ENCODE measurements around the gene NPB.

NPB gene

DNA sequence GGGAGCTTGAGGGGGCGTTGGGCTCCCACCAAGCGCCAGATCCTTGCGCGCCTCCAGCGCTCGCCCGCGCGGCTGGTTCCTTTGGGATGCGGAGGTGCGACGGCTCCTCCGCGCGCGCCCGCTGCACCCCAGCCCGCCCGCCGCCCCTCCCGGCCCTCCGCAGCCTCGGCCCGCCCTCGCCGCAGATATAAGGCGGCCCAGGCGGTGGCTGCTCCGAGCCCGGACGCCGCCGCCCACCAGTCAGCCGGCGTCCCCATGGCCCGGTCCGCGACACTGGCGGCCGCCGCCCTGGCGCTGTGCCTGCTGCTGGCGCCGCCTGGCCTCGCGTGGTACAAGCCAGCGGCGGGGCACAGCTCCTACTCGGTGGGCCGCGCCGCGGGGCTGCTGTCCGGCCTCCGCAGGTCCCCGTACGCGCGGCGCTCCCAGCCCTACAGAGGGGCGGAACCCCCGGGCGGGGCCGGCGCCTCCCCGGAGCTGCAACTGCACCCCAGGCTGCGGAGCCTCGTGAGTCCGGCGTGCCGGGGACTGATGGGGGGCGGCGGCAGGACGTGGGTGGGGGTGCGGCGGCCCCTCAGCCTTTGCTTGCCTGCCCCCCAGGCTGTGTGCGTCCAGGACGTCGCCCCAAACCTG, at the start of gene NPB:
Gene NPB, plus strand, starts transcription at position 216 of the 630 bp plus-strand sequence. Its CDS starts 40 bp downstream, at position 256.
- no peak for DNase-seq

DNA sequence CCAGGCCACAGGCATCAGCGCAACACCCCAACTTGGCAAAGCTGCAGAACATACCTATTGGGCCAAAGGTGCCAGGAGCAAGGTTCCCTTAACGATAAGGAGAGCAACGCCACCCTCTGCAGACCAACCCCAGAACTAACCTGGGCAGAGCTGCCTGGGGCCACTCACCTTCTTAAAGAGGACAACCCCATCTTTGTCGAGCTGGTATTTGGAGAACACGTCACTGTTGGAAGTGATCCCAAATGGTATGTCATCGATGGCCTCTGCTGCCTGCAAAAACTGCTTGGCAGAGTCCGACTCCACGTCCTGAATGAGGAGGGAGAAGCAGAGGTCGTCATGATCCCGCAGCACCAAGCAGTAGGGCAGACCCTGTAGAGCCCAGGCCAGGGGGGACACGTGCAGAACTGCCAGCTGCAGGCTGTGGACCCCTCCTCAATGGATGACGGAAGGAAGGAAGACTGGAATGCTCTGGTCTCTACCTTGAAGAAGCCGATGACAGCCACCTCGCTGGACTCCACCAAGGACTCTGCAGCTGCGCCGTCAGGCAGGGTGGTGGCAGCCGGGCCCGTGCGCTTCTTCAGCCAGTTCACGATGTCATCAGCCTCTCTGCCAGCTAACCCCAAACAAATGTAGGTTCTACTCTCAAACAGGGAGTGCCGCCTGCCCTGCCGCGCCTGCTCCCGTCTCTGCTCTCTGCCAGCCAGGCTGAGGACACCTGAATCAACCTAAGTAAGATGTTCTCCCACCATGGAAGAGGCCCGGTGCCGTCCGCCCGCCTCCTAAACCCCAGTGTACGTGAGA, 46.9 kb upstream of the NPB start:
- DNase-seq, result no peak

DNA sequence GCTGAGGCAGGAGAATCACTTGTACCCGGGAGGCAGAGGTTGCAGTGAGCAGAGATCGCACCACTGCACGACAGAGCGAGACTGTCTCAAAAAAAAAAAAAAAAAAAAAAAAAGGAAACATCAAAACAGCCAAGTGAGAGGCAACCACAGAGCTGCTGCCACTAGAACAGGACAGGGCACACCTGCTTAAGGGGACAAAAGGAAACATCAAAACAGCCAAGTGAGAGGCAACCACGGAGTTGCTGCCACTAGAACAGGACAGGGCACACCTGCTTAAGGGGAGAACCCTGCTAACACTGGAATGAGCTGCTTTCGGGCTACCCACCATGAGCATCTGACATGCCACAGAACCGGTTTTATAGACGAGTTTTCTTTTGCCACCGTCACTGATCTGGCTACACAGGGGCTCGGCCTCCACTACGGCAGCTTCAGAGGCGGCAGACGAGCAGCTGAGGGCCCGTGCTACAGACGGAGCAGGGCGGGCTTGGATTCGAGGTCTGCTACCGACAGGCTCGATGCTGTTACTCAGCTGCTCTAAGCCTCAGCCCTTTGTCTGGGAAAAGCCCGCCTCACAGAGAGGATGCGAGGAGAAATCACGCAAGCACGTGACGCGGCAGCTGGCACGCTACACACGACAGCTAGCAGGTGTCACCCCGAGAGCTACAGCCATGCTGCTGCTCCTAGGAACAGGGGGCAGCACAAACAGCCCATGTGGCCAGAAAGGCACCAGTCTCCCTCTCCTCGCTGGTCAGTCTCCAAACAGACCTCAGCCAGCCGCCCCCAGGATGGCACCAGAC, 43.7 kb upstream of the NPB start:
- no peak for DNase-seq

DNA sequence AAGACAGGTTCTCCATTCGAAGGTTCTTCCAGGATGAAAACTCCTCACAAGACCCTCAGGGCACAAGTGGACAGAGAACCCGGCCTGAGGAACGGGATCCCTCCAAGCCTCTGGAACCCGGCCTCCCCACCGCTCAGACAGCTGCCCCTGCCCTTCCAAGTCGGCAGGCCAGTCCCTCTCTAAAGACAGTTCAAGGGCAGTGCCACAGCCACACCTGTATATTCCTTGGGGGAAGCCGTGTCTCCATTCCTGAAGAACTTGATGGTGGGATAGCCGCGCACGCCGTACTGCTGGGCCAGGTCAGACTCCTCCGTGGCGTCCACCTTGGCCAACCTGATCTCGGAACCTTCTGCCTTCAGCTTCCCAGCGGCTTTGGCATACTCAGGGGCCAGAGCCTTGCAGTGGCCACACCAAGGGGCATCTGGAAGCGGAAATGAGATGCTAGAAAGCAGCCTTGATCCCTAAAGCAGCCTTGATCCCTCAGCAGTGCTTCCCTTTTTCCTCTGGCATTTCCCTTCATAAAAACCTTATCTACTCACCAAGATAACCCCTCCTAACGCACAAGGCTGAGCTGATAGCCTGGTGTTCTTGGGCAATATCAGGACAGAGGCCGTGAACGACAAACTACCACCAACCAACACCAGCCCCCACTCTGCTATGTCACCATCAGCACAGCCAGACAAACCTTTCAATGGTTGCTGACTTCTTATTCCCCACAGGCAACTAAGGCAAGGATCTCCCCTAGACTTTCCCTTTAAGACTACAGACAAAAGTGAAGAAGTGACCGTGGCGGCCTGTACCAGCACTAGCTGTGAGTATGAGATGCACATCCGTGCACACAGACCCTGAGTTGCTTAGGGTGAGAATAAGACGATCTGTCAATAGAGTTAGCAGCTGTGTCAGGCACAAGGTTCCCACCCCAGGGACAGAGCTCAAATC, 42.8 kb upstream of the NPB start:
- DNase-seq, result no peak

DNA sequence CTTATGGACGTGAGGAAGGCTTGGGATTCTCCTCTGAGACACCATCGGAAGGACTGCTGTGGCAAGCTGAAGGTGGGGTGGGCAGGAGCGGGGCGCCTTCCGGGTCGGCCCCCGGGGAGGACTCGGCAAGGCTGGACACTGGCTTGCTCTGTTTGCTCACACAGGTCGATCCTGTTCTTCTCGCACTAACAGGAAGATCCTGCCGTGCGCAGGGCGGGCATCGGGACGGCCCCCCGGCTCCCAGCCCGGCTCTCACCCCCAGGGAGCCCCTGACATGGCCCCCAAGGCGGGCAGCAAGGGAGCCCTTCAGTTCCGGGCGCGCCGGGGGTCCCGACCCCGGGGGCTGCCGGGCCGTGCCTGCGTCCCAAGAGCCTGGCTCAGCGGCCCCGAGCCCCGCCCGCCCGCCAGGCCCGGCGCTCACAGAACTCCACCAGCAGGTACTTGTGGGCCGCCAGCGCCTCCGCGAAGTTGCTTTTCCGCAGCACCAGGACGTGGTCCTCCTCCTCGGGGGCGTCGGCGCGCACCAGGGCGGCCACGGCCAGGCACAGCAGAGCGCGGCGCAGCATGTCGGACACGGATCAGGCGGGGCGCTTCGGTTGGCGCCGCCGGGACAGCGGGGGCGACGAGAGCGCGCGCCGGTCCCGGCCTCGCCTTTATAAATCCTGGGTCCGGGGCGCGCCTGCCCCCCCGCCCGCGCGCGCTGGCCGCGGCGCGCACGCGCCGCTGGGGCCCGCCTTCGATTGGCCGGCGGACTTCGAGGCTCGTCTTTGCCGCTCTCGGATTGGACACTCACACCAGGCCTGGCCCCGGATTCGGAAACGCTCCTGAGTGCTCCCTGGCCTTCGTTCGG, 41.9 kb upstream of the NPB start, which contains the start of gene P4HB:
Gene P4HB, minus strand, starts transcription at position 630 of the 850 bp plus-strand sequence. Its CDS starts 64 bp downstream, at position 566.
- no peak for DNase-seq

DNA sequence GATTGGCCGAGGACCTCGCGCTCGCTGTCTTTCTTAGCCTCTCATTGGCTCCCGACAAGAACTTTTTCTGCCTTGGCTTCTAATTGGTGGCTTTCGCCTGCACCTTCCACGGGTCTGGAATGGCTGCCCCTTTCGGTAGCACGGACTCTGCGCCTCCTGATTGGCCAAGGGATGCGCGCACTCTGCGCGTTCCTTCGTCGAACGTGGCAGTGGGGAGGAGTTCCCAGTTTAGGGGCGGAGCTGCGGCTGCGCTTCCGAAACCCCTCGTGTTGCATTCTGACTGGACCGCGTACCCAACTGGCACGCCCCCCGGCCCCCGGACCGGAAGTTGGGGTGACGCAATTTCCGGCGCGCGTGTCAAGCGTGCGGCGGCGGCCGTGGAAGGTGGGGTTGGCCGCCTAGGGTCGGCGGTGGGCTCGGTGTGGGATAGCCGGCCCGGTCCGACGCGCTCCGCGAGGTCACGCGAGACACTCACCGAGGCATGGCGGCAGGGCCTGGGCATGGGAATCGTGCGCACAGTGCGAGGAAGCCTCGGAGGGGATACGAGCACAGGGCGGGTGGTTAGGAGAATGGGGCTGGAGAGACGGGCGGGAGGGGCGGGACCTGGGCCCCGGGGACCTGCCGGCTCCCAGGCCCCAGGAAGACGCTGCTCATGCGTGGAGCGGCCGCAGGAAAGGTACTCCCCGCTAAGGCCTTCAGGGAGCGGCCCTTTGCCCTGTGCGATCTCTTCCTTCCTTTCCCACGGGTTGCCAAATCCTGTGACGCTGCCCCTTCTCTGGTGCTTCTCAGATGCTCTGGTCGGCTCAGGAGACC, 41.1 kb upstream of the NPB start:
- DNase-seq, result peak; percentile 99

DNA sequence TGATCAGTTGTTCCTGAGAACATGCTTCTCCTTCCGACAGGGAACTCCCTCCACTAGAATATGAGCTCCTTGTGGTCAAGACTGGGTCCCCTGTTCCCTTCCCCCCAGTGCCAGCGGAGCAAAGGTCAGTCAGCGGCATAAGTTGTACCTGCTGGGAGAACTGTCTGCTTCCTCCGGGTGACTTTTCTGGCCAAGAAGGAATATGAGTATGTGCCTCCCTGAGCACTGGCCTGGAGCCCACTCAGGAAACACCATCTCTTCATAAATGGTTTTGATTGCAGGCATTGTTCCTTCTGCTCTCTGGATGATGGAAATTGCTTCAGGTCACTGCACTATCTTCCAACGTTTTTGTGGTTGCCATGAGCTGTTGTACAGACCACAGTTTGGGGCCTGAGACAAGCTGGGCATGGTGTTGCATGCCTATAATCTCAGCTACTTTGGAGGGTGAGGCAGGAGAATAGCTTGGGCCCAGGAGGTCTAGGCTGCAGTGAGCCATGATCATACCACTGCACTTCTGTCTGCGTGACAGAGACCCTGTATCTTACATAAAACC, 38.8 kb upstream of the NPB start:
- no peak for DNase-seq

DNA sequence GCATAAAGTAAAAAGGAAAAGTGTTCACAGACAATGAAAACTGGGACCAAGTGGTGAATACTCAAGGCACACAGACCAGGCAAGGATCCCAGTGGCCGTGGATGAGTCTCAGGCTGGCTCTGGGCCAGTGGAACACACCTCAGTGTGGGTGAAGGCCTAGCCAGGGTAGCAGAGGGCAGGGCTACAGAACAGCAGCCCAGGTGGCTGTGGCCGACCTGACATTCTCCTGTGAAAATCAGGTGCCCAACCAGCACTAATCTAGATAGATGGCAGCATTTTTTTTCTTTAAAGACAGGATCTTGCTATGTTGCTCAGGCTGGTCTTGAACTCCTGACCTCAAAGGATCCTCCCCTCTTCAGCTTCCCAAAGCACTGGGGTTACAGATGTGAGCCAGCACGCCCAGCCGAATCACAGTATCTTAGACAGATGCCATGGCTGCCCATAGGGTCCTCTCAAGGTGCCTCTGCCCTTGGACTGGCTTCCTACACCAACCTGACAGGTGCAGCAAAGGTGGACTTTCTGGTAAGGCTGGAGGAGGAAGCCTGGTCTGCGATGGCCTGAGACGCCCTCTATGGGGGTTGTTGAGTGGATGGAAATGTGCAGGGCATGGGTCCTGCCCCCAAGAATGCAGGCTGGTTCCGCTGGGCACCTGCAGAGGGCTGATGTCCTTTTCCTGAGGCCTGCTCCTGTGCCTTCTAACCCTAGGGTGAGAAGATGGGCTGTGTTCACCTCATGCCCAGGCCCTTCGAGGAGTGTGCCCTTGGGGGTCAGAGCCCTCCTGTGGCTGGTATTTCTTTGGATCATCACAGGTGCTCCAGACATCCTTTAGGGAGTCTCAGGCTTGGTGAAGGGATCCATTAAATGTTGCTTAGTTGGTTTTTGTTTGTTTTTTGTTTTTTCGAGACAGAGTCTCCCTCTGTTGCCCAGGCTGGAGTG, 37.9 kb upstream of the NPB start:
- DNase-seq, result no peak

DNA sequence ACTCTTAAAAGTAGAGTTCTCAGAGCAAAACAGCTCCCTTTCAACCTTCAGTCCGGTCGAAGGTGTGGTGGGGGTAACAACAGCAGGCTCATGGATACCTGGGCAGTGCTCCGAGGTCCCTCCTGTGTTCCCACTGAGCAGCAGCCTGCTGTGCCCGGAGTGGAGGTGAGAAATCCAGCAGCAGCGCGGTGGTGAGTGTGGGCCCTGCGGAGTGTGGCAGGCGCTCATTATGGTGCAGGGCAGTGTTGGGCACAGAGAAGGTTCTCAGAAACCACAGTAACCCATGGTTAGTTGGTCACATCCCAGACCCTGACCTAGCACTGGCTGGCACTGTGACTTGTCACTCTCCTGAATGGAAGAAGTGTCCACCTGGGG, 36.7 kb upstream of the NPB start:
- no peak for DNase-seq

DNA sequence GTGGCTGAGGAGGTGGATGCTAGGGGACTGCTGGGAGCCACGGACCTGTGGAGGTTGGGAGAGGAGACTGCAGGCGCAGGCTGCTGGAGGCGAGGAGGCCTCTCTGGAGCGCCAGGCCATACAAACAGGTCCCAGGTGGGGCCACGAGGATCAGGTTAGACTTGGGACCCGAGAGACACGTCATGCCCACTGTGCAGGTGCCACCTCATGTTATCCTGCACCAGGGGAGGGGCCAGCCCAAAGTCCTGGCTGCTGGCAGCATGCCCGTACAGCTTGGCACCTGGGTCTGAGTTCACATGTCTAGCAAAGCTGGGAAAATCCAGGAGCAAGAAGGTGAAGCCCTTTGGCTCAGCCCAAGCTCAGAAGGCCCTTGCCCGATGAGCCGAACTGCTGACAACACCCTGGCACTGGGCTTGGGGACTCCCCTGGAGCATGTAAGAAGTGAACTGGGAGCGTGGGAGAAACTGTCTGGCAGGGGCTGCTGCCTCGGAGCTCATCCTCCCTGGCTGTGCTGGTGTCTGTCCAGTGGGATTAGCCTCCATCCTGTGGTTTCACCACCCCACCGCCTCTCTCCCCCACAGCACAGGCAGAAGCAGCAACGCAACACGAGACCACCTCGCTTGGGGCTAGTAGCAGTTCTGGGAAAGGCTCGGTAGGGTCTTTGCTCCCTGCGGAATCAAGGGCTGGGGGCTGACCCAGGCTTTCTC, 36.2 kb upstream of the NPB start:
- no peak for DNase-seq

DNA sequence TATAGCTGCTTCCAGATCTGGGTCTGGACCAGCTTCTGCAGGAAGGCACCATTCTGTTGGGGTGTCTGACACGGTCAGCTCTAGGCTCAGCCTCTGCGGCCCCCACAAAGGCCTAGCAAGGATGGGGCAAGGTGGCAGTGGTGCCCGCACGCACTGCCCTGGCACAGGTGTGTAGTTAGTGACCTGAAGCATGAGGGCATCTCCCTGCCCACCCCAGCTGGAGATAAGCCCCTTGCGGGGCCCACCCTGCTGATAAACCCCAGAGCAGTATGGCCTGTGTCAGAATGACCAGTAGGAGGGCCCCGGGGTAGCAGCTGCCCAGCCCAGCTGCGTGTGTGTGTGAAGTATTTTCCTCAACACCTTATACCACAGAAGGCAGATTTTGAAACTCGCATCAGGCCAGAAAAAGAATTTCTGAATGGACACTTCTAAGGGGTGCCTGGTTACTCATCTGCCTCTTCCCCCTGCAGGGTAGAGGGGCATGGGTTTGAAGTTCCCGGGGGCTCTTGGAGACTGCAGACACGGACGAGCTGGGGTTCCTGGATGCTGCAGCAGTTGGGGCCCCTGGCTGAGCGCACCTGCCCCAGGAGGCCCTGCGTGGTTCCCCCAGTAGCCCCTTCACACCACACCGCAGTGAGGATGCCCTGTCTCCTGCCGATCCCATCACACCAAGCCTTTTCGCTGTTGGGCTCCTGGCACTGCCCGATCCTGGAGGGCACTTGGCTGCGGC, 35.4 kb upstream of the NPB start:
- DNase-seq, result no peak

DNA sequence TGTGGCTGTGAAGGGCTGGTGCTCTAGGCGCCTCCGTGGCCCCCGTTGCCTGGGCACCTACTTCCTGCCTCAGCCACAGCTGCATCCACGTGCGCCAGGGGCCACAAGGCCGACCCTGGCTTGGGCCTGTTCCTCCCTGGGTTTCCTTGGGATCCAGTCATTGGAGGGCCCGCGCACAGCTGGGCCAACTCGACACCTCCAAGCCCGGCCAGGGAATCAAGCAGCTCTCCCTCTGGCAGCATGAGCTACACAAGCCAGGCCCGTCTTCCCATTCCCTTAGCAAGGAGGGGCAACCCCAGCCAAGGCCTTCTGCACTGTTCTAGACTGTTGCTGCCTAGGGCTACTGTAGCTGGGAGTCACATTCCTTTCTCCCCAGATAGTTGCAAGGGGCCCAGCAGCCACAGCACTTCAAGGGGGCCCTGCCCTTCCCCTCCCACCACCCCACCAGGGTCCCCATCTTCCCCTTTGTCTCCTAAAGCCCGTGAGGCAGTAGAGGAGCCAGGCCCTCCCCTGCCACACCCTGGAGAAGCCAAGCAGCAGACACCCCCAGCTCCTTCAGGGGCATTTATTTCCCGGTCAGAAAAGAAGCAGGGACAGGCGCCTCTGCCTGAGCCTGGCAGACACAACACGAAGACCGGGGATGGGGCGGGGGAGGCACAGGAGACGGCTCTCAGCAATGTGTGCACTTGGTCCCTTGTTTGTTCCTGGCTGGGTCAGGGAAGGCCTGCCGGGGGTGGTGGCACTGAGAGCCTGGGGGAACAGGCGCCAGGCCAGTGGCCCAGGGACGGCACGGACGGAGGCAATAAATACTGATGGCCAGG, 34.7 kb upstream of the NPB start:
- DNase-seq, result no peak

DNA sequence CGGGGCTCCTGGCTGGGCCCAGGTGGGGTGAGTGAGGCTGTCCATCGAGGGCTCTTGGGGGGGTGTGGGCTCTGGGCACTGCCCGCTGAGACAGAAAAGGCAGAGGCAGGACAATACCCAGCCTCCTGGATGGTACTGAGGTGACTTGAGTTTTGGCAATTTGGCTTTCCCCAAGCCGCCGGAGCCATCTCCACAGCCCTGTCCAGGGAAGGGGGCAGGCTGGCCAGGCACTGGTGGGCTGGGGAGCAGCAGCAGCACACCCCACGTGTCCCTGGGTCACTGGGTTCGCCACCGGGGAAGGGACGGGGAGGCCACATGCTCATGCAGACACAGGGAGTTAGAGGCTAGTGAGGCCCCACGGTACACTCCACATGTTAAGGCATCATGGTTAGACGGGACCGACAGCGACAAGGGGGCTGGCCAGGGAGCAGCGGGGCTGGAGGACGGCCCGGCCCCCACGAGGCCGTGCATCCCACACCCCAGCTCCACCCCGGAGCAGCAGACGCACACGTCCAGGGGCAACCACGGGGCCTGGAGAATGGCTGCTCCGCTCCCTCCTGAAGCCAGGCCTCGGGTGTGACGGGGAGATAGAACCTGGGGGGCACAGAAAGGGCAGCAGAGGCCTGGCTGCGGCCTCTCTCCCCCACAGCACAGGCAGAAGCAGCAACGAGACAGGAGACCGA, 33.9 kb upstream of the NPB start:
- no peak for DNase-seq

DNA sequence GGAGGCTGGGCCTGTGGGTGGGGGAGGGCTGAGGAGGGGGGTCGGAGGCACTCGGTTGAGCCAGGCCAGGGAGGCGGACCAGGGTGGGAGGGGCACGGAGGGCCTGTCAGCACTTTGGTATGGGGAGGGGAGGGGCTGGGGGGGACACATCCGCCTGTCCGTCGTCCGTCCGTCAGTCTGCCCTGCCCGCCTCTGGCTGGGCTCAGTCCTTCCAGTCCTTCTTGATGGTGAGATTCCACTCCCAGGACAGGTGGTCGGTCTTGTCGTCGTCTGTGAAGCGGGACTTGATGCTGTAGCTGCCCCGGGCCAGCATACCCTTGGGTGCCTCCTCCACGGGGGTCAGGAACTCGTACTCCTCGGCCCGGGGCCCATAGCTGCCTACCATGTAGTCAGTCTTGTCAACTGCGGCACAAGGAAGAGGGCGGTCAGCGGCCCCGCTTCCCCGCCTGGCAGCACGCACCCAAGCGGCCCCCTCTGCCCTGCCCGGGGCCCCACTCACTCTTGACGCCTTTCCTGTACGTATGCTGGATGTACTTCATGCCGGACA, 33.3 kb upstream of the NPB start:
- no peak for DNase-seq

DNA sequence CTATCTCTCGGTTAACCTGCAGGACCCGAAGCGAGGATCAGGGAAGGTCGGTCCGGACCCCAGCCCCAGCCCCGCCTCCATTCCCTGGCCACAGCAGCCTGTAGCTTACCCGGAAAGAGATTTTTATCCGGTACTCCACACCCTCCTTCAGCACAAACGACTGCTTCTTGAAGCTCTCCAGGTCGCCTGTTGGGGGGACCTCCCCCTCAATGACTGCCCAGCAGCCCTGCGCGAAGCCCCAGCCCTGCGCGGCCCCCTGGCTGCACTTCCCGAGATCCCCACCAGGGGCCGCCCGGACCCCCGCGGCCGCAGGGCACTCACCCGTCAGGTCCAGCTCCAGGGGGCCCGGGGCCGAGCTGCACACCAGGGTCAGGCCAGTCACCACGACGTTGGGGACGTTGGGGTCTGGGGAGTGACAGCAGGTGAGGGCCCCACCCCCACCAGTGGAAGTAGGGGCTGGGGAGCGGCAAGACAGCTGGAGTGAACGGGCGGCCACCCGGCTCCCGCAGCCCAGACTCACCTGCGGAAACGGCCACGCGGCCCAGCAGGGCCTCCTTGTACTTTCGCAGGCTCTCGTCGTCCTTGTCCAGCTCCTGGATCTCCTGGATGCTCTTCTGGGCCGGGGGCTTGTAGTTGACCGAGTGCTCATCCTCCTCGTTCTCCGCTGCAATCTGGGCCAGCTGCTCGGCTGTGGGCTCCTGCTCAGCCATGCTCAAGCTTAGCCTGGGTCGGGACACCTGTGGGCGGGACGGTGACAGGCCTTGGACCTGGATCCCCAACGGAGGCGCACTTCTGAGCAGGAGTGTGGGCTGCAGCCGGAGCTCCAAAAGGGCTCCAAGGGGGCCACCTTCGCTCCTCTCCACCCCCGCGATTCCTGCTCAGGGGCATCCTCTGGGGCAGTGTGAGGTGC, 32.6 kb upstream of the NPB start:
- DNase-seq, result peak; percentile 46
